Keratinocyte (primary cell): Measurements from ENCODE around the gene MYOM1. TPM values are rescaled to one million over a fixed set of nuclear protein-coding genes. Genes with fewer than 3 reads are reported as not detected.

Experiments used
- DNase-seq: peaks from one replicate; pipeline ENCODE4 v3.0.0-alpha.2; 2011; ENCODE audit warnings: low read depth, missing footprints, low spot score
- FAIRE-seq: peaks from 2 replicates; lab custom pipeline; 2011; peaks lifted over from hg19 to GRCh38; lab: Jason Lieb, UNC
- H2AFZ ChIP-seq: 2 replicates; pipeline ENCODE4 v1.6.0; 2012; ENCODE audit warnings: low read length, control low read depth, inconsistent platforms; ENCODE audit not compliant: control insufficient read depth
- H3K27ac ChIP-seq: 2 replicates; pipeline ENCODE4 v1.5.1; 2011; ENCODE audit warnings: low read length; ENCODE audit not compliant: control insufficient read depth, insufficient read depth
- H3K27me3 ChIP-seq: 3 replicates; pipeline ENCODE4 v1.6.0; 2011; ENCODE audit warnings: low read length; ENCODE audit not compliant: control insufficient read depth, insufficient read depth; ENCODE audit errors: extremely low read depth
- H3K36me3 ChIP-seq, 2 experiments: 2 replicates in 1 of 2; 3 replicates in 1 of 2; pipeline ENCODE4 v1.5.1; 2011; ENCODE audit warnings: low read length in 2 of 2, mild to moderate bottlenecking in 1 of 2; ENCODE audit not compliant: control insufficient read depth in 2 of 2, insufficient read depth in 2 of 2; ENCODE audit errors: extremely low read depth in 1 of 2
- H3K4me1 ChIP-seq: 3 replicates; pipeline ENCODE4 v1.5.1; 2011; ENCODE audit warnings: low read length; ENCODE audit not compliant: control insufficient read depth, insufficient read depth; ENCODE audit errors: extremely low read depth
- H3K4me2 ChIP-seq: 3 replicates; pipeline ENCODE4 v1.6.0; 2011; ENCODE audit warnings: low read depth, low read length; ENCODE audit not compliant: control insufficient read depth, insufficient read depth; ENCODE audit errors: extremely low read depth
- H3K4me3 ChIP-seq, 3 experiments: fragments of 200-600 bp in 1 of 3; sonication (generic) in 1 of 3; 2 replicates in 2 of 3; 3 replicates in 1 of 3; pipeline ENCODE4 v1.5.1; 2011 to 2016; ENCODE audit warnings: low read length in 3 of 3, mild to moderate bottlenecking in 3 of 3, control low read depth in 2 of 3, inconsistent platforms in 1 of 3, low read depth in 1 of 3, mixed read lengths in 1 of 3, mixed run types in 1 of 3, moderate library complexity in 1 of 3; ENCODE audit not compliant: control insufficient read depth in 2 of 3, insufficient read depth in 2 of 3; ENCODE audit errors: extremely low read depth in 1 of 3
- H3K79me2 ChIP-seq: 2 replicates; pipeline ENCODE4 v1.6.0; 2012; ENCODE audit warnings: low read length; ENCODE audit not compliant: control insufficient read depth, insufficient read depth
- H3K9ac ChIP-seq: 3 replicates; pipeline ENCODE4 v1.6.0; 2011; ENCODE audit warnings: low read length; ENCODE audit not compliant: control insufficient read depth, insufficient read depth; ENCODE audit errors: extremely low read depth
- H3K9me1 ChIP-seq: 3 replicates; pipeline ENCODE4 v1.6.0; 2011; ENCODE audit warnings: low read length; ENCODE audit not compliant: control insufficient read depth, insufficient read depth; ENCODE audit errors: extremely low read depth
- H3K9me3 ChIP-seq: 2 replicates; pipeline ENCODE4 v1.5.1; 2012; ENCODE audit warnings: low read depth, low read length; ENCODE audit not compliant: control insufficient read depth
- H4K20me1 ChIP-seq: 3 replicates; pipeline ENCODE4 v1.6.0; 2011; ENCODE audit warnings: low read length; ENCODE audit not compliant: control insufficient read depth, insufficient read depth; ENCODE audit errors: extremely low read depth
- CTCF ChIP-seq, 3 experiments: IDR thresholded peaks in 1 of 3; conservative IDR thresholded peaks in 1 of 3; optimal IDR thresholded peaks in 1 of 3; 2 replicates in 2 of 3; 3 replicates in 1 of 3; pipeline versions ENCODE3 to v1.5.1; 2011; ENCODE audit warnings: low read length in 3 of 3, mild to moderate bottlenecking in 3 of 3, moderate library complexity in 2 of 3, control low read depth in 1 of 3, inconsistent platforms in 1 of 3; ENCODE audit not compliant: insufficient read depth in 2 of 3; ENCODE audit errors: extremely low read depth in 1 of 3
- EZH2 ChIP-seq: IDR thresholded peaks from one replicate; pipeline ENCODE4 v1.6.1; 2012; ENCODE audit warnings: inconsistent platforms, mild to moderate bottlenecking, low read length, moderate library complexity
- dilution Hi-C: fragments of 300-500 bp; cut with MboI; formaldehyde crosslinking; loops from one replicate; pipeline ENCODE4 v1.7.0; 2020; ENCODE audit warnings: low sequenced_read_pairs; ENCODE audit not compliant: extremely low pct_ligation_motif_present
- polyA plus RNA-seq, 5 experiments: library from polyadenylated mRNA; depleted of rRNA in 3 of 5; stranded (reverse) in 3 of 5; stranded (forward) in 1 of 5; unstranded in 1 of 5; fragments of >200 nt; gene quantifications; 1 replicate in 1 of 5; 2 replicates in 3 of 5; 3 replicates in 1 of 5; pipeline versions ENCODE4 v1.2.1 to v1.2.3, GENCODE V29; 2011 to 2012; ENCODE audit warnings: missing spikeins in 2 of 5, low read depth in 1 of 5, low replicate concordance in 1 of 5

Gene MYOM1
- polyA plus RNA-seq, 1 donor (not counting 4 experiments of a cell fraction or from before 2014, with no cell fraction given): 0.03 TPM

- no peak overlapping the region for H2AFZ ChIP-seq
- H3K27ac ChIP-seq: no peak overlapping the region
Observed at GRCh38 chr18:3209859-3210569, 9.8 kb downstream of the MYOM1 start.

GRCh38 chr18:3207565-3207964 is 12.2 kb downstream of the MYOM1 start:
- H3K36me3 ChIP-seq: no peaks in the 10 kb centered on the region
- FAIRE-seq (peak; percentile 73), DNase-seq (no peak)
- H3K4me1 ChIP-seq: peaks cover 6% of the 10 kb centered on the region
- H2AFZ ChIP-seq: no peak overlapping the region
- H3K27ac ChIP-seq: no peak overlapping the region
- H3K4me2 ChIP-seq: no peak overlapping the region
- H3K9ac ChIP-seq: no peak overlapping the region
- H3K9me1 ChIP-seq: no peaks in the 10 kb centered on the region
- H3K79me2 ChIP-seq: no peaks in the 10 kb centered on the region
- no peaks in the 10 kb centered on the region for H3K9me3 ChIP-seq
- no peaks in the 10 kb centered on the region for H4K20me1 ChIP-seq
- TF ChIP-seq EZH2 (no peak), CTCF (optimal IDR thresholded peaks at IDR 0.05 in 1 of 3, IDR thresholded peaks at IDR 0.05 in 1 of 3, conservative IDR thresholded peaks at IDR 0.05 in 1 of 3; ENCODE audit: extremely low read depth in 1 of 3, insufficient read depth in 2 of 3, low read length in 3 of 3) (no peak)
- H3K27me3 ChIP-seq: no peaks in the 10 kb centered on the region
- no peak overlapping the region for H3K4me3 ChIP-seq
- dilution Hi-C loops: no loop called here

More at GRCh38 chr18:3209859-3210569, 9.8 kb downstream of the MYOM1 start:
- FAIRE-seq (no peak), DNase-seq (no peak)
- no peak for TF ChIP-seq CTCF (optimal IDR thresholded peaks at IDR 0.05 in 1 of 3, IDR thresholded peaks at IDR 0.05 in 1 of 3, conservative IDR thresholded peaks at IDR 0.05 in 1 of 3; ENCODE audit: extremely low read depth in 1 of 3, insufficient read depth in 2 of 3, low read length in 3 of 3)
- no peak for TF ChIP-seq EZH2
- H3K79me2 ChIP-seq: no peaks in the 10 kb centered on the region
- no peaks in the 10 kb centered on the region for H3K9me1 ChIP-seq
- no peaks in the 10 kb centered on the region for H4K20me1 ChIP-seq
- H3K36me3 ChIP-seq: no peaks in the 10 kb centered on the region
- dilution Hi-C loops: no loop called here
- H3K4me1 ChIP-seq: peaks cover 6% of the 10 kb centered on the region
- no peak overlapping the region for H3K4me3 ChIP-seq
- H3K9ac ChIP-seq: no peak overlapping the region
- H3K27me3 ChIP-seq: no peaks in the 10 kb centered on the region
- no peaks in the 10 kb centered on the region for H3K9me3 ChIP-seq
- no peak overlapping the region for H3K4me2 ChIP-seq
